Osteocyte (in vitro differentiated cells): ENCODE results near the gene RGS12. TPM values are rescaled to one million over a fixed set of nuclear protein-coding genes. Genes with fewer than 3 reads are reported as not detected.
A peak's percentile ranks its signal among the peaks of the same experiment; 100 is the strongest.

Experiments
- DNase-seq: peaks from one replicate; pipeline ENCODE4 v3.0.0; 2021; ENCODE audit warnings: mixed read lengths; ENCODE audit not compliant: unreplicated experiment; ENCODE audit errors: extremely low spot score
- H3K27ac Mint-ChIP-seq: one replicate; pipeline ENCODE4 v1.8.0; 2021; ENCODE audit warnings: mild to moderate bottlenecking, mixed read lengths; ENCODE audit not compliant: unreplicated experiment
- H3K27me3 Mint-ChIP-seq: one replicate; pipeline ENCODE4 v1.8.0; 2021; ENCODE audit warnings: mixed read lengths; ENCODE audit not compliant: unreplicated experiment
- H3K36me3 Mint-ChIP-seq: one replicate; pipeline ENCODE4 v1.8.0; 2021; ENCODE audit warnings: mixed read lengths; ENCODE audit not compliant: unreplicated experiment
- H3K4me1 Mint-ChIP-seq: one replicate; pipeline ENCODE4 v1.8.0; 2021; ENCODE audit warnings: mixed read lengths; ENCODE audit not compliant: unreplicated experiment
- H3K4me3 Mint-ChIP-seq: one replicate; pipeline ENCODE4 v1.8.0; 2021; ENCODE audit warnings: mild to moderate bottlenecking, moderate library complexity, mixed read lengths; ENCODE audit not compliant: unreplicated experiment
- H3K9me3 Mint-ChIP-seq: one replicate; pipeline ENCODE4 v1.8.0; 2021; ENCODE audit warnings: mixed read lengths; ENCODE audit not compliant: unreplicated experiment
- total RNA-seq: library from RNA; stranded (reverse); gene quantifications from 2 replicates; pipeline ENCODE4 v1.2.1, GENCODE V29; 2021
- TF ChIP-seq, protein P1 (sequence below): fragments of 200-600 bp; sonication (generic); IDR thresholded peaks from 2 replicates; pipeline ENCODE4 v1.5.0; 2021; ENCODE audit warnings: antibody characterized with exemption, mild to moderate bottlenecking, moderate library complexity

Gene RGS12
- total RNA-seq, 1 donor from 2014 or later: 32.5 TPM

DNA sequence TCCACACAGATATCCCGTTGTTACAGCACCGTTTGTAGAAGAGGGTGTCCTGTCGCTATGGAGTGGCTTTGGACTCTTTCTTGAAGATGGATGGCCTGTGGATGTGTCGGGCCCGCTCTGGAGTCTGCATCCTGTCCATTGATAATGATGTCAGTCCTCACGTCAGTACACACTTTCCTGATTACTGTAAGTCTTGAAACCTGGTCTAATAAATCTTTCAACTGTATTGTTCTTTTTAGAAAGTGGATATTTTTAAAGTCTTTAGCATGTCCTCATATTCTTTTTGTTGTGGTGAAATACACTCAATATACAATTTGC, 29.0 kb upstream of the RGS12 start:
- Mint-ChIP-seq H3K27me3 (peaks cover 2% of the 10 kb centered on the region), H3K4me1 (peaks cover 3% of the 10 kb centered on the region), H3K4me3 (no peak overlapping the region), H3K36me3 (no peaks in the 10 kb centered on the region), H3K27ac (no peak overlapping the region), H3K9me3 (no peaks in the 10 kb centered on the region)
- no peak for DNase-seq
- TF ChIP-seq, protein P1, sequence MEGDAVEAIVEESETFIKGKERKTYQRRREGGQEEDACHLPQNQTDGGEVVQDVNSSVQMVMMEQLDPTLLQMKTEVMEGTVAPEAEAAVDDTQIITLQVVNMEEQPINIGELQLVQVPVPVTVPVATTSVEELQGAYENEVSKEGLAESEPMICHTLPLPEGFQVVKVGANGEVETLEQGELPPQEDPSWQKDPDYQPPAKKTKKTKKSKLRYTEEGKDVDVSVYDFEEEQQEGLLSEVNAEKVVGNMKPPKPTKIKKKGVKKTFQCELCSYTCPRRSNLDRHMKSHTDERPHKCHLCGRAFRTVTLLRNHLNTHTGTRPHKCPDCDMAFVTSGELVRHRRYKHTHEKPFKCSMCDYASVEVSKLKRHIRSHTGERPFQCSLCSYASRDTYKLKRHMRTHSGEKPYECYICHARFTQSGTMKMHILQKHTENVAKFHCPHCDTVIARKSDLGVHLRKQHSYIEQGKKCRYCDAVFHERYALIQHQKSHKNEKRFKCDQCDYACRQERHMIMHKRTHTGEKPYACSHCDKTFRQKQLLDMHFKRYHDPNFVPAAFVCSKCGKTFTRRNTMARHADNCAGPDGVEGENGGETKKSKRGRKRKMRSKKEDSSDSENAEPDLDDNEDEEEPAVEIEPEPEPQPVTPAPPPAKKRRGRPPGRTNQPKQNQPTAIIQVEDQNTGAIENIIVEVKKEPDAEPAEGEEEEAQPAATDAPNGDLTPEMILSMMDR: no peak

DNA sequence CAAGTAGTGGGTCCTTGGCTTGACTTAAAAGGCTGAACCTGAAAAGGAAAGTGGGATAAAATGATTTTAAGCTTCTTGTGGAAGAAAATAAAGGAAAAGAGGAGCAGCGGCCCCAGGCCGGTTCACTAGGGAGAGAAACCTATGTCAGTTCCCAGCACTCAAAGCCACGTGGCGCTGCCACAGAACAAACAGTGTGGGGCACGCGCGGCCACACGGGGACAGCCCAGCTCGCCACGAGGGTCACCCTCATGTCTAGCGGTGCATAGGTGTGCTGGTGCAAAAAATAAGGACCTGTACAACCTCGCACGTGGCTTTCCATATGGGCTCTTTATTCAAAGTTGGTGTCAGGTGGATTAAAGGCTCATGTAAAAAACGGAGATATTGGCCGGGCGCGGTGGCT, 26.7 kb upstream of the RGS12 start:
- DNase-seq: peak; percentile 76
- H3K4me1 Mint-ChIP-seq: peaks cover 3% of the 10 kb centered on the region
- peaks cover 3% of the 10 kb centered on the region for H3K27me3 Mint-ChIP-seq
- TF ChIP-seq, protein P1: no peak
- H3K27ac Mint-ChIP-seq: no peak overlapping the region
- no peaks in the 10 kb centered on the region for H3K36me3 Mint-ChIP-seq
- no peaks in the 10 kb centered on the region for H3K9me3 Mint-ChIP-seq
- no peak overlapping the region for H3K4me3 Mint-ChIP-seq

DNA sequence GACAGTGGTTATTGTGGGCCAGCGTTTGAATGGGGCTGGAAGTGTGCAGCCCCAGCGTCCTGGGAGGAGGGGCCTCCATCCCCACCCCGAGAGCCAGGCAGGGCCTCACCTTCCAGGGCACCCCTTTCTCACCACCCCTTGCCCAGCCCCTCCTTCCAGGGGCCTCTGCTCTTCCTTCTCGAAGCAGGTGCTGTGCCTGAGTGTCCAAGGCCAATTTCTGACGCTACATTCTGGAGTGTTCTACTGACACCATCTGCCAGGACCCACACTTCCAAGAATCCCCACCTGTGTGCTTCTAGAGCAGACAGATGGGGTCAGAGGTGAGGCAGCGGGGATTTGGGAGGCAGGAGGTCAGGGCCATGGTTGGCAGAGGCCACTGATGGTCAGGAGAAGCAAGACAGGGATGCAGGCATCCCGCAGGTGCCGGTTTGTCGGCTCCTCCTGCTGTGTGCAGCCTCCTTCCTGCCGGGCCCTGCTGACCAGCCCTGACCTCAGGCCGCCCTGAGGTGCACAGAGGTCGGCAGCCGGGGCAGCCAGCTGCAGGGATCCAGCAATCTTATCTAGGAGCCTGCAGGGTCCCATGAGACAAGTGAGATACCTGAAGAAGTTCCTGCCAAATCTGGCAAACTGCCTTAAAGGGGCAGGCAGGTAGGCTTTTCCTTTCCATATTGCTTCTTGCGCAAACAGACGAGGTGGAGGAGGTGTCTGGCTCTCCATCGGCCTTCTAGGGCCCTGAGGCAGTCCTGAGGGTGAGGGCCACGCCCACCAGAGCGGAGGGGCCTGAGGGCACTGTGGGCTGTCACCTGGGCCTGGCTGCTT, 25.0 kb upstream of the RGS12 start:
- TF ChIP-seq, protein P1: no peak
- H3K4me3 Mint-ChIP-seq: no peak overlapping the region
- no peak overlapping the region for H3K27ac Mint-ChIP-seq
- H3K9me3 Mint-ChIP-seq: no peaks in the 10 kb centered on the region
- peaks cover 18% of the 10 kb centered on the region for H3K27me3 Mint-ChIP-seq
- peaks cover 3% of the 10 kb centered on the region for H3K4me1 Mint-ChIP-seq
- peak; percentile 71 for DNase-seq
- H3K36me3 Mint-ChIP-seq: no peaks in the 10 kb centered on the region

DNA sequence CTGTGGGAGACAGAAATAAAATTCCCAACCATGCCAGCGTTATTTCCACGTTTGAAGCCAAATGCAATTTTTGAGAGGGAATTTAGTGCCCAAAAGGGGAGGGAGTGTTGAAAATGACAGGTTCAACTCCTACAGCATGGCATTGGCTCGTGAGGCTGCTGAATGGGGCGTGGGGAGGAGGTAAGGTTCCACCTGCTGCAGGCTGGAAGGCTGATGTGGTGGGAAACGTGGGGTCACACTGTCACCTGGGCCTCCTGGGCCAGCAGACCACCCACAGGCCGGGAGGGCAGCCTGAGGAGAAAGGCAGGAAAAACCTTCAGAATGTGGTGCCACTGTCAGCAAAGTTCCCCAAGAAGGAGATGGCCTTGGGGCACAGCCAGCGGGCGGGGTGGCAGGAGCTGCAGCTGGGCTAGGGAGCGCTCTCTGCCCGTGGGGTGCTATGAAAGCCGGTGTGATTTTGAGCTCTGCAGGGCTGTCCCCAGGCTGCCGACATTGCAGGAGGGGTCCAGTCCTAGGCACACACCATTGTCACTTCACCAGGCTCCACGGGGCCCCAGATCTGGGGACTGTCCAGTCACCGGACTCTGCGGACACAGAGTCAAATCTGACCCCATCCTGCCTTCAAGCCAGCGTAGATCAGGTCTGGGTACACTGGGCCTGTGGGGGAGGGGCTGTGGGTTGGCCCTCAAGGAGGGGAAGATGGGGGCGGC, 24.3 kb upstream of the RGS12 start:
- TF ChIP-seq, protein P1: no peak
- peaks cover 3% of the 10 kb centered on the region for H3K4me1 Mint-ChIP-seq
- peaks cover 3% of the 10 kb centered on the region for H3K9me3 Mint-ChIP-seq
- peaks cover 1% of the 10 kb centered on the region for H3K36me3 Mint-ChIP-seq
- peaks cover 21% of the 10 kb centered on the region for H3K27me3 Mint-ChIP-seq
- no peak overlapping the region for H3K4me3 Mint-ChIP-seq
- H3K27ac Mint-ChIP-seq: no peak overlapping the region
- DNase-seq: no peak

DNA sequence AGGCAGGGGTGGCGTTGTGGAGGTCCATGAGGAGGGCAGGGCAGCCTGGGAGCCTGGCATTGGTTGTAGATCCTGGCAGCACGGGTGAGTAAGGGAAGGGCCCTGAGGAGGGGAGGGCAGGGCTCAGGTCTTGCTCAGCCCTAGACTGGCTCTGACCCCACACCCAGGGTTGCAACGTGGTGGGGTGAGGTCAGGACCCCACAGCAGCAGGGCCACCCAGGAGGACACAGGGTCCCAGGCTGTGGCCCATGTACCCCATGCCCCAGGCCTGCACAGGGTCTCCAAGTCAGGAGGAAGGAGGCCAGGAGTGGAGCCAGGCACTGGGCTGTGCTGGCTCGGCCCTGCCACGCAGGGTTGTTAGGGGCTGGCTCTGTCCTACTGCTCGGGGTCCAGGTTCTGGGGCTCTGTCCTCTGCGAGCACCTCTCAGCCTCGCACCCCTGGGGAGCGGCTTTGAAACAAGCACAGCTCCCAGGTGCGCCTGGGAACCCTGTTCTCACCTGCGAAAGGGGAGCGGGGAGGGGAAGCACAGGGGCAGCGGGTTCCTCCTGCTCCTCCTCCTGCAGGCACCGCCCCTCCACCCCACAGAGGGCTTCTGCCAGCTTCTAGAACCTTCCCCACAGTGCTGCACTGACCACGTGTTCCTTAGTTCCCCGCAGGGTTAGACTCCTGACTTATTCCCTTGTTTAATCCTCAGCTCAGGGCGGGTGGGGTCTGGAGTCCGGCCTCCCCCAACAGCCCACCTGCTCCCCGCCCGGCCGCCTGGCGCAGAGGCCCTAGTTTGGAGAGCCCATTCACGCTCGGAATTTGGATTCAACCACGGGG, 23.5 kb upstream of the RGS12 start:
- H3K27me3 Mint-ChIP-seq: peaks cover 22% of the 10 kb centered on the region
- H3K27ac Mint-ChIP-seq: no peak overlapping the region
- DNase-seq: peak; percentile 84
- peaks cover 1% of the 10 kb centered on the region for H3K36me3 Mint-ChIP-seq
- H3K4me1 Mint-ChIP-seq: peaks cover 3% of the 10 kb centered on the region
- H3K4me3 Mint-ChIP-seq: no peak overlapping the region
- peaks cover 4% of the 10 kb centered on the region for H3K9me3 Mint-ChIP-seq
- TF ChIP-seq, protein P1: no peak
